HG03060 (cell line): ENCODE data around the gene RFPL3.
"Not testable (repeated sequence)": the region's sequence is repeated elsewhere in the genome, so short reads cannot be mapped to it uniquely, and the experiment has no call there.

Source experiments
- ATAC-seq: cut with Tn5 transposase; IDR thresholded peaks from one replicate; pipeline ENCODE4 v1.9.1; 2021; ENCODE audit warnings: low read depth, moderate number of reproducible peaks; ENCODE audit not compliant: unreplicated experiment

Gene RFPL3

GRCh38 chr22:32328306-32329201 is 29.1 kb upstream of the RFPL3 start:
- ATAC-seq: no peak

DNA sequence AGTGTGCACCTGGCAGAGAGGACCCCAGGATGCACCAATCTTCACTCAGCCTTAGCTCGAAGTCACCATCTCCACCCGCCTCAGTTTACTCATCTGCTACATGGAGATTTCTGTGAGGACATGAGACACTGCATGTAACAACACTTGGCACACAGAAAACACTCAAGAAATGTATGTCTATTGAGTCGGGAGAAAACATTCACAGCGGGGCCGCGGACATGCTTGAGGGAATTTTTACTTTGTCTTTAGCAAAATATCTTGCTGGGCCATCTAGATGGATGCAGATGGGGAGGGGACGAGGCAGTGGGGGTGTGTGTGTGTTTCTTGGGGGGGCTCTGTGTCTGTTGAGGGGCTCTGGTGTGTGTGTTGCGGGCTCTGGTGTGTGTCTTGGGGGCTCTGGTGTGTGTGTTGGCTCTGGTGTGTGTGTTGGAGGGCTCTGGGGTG is 28.4 kb upstream of the RFPL3 start:
- ATAC-seq: no peak

DNA sequence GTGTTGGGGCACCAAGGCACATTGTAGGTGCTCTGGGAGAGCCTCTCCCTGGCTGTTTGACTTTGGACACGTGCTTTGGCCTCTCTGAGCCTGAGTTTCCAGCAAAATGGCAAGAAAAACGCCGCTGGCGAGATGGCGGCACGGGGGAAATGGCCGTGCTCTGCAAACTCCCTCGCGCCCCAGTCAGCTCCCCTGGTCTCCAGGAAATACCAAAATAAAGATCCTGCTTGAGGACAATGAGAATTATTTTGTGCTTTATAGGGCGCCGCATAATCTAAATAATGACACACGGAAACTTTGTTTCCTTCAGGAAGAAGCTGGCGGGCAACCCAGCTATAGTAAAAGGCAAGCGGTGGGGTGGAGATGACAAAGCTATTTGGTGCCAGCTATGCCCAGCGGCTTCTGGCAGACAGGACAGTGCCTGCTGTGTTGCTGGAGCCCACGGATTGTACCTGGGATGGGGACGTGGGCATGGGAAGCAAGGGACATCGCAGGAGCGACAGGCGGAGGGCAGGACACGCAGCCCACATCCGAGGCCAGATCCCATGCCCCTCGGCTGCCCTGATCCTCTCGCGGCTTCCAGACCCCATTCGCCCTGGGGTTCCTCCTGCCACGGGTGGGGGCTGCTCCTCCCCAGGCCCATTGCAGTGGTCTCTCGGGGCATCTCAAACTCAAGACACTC is 26.3 kb upstream of the RFPL3 start:
- no peak for ATAC-seq

DNA sequence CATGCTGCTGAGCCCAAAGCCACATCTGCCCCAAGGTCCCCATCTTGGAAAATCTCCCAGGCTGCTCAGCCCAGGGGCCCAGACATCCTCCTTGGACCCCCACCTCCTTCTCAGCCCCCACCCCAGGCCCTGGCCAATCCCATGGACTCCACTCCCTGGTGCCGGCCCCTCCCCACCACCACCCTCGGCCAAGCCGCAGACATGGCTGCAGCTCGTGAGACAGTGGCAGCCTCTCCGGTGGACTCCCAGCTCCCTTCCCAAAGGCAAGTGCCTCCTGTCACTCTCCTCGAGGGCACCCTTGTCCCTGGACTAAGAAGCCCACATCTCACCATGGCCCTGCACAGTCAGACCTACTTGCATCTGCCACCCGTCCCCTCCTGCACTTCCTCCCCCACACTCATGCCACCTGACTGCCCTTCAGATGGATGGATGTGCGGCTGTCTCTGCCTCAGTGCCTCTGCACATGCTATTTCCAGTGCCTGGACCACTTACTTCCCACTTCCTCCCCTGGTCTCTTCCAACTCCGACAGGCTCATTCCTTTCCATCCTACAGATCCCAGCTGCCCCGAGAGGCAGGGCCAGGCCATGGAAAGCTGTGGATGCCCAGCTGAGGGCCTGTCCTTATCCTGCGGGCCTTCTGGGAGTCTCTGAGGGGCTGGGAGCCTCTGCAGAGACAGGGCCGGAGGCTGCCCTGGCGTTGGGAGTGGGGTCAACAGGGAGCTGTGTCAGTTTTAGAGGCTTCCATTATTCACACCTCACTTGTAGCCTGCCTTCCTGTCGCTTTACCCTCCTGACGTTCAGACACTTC is 25.5 kb upstream of the RFPL3 start:
- ATAC-seq: no peak

DNA sequence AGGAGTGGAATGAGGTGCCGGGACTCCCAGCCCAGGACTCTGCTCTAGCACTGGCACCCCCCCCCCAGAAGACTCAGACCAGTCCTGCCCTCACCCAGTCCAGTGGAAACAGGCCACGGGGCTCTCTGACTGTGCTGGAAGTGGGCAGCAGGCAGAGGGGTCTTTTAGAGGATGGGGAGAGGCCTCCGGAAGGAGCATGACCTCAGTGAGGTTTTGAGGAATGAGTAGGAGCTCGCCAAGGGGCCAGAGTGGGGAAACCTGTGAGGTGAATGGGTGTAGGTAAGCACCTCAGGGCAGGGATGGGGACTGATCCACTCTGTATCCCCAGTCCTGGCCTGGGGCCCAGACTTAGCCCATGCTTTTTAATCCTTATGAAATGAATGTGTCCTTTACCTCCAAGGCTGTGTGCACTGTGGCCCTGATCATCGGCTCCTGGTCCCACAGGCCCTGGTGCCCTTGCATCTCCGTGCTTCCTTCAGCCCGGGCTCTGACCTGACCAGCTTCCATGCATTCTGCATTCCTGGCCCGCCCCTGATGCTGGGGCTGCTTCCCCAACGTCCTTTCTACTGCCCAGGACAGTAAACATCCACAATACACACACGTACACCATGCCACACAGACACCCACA is 24.4 kb upstream of the RFPL3 start:
- no peak for ATAC-seq

GRCh38 chr22:32333769-32334659 is 23.7 kb upstream of the RFPL3 start:
- ATAC-seq: no peak

DNA sequence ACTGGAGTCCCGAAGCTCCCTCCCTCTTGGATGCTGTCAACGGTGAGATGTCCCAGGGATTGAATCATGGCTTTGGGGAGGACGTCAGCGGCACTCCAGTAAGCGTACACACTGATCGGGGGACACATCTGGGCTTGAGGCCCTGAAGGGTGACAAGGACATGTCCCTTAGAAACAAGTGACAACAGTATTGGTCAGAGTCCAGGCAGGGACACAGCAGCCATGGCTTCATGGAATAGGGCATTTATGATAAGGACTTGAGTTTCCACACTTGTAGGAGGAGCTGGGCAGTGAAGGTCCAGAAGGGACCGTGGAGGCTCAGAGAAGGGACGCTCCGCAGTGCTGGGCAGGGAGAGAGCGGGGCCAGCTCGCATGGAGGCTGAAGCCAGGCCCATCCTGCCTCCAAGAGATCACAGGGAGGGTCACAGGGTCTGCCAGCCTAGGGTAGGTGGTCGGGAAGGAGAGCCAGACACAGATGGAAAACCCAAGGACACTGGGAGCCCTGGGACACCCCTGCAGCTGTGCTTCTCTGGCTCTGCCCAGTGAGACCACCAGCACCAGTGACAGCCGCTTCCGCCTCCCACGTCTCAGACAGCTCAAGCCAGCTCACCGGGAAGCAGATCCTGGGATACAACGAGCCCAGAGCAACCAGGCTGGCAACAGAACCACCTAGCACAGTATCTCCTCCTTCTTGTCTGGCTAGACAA is 22.9 kb upstream of the RFPL3 start:
- ATAC-seq: no peak

GRCh38 chr22:32335471-32335870 is 22.2 kb upstream of the RFPL3 start:
- ATAC-seq: no peak

DNA sequence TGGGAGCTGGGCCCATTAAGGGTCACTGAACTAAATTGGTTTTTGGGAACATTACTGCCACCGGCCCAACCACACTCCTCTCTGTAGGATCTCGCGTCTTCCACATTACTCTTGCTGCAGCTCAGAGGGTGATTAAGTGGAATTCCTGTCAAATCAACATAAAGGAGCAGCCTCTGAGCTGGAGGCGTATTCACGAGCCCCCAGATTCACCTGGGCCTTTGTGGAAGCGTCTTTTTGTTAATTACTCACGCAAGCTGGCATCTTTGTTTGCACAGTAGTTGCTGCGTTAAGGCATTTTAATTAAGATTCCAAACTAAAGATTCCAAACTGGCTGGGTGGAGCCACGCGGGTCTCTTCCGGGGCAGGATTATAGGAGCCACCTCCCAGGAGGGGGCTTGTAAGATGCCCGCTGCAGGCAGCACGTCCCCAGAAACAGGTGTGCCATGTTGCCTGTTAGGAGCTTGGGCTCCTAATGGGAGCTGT is 21.5 kb upstream of the RFPL3 start:
- ATAC-seq: no peak

GRCh38 chr22:32336771-32337424 is 20.8 kb upstream of the RFPL3 start:
- ATAC-seq: no peak

DNA sequence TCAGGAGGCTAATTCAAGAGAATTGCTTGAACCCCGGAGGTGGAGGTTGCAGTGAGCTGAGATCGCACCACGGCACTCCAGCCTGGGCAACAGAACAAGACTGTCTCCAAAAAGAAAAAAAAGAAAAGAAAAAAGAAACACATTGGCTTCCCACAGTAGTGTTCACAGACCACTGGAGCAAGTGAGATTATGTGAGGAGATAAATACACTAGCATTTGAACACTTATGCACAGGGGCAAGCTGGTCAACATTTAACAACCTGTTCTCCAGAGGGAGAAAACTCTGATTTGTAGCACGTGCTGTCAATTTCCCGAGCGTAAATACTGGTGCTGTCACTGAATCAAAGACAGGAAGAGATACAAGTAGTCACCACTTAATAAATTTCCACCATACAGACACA is 20.2 kb upstream of the RFPL3 start:
- ATAC-seq: not testable (repeated sequence)

- ATAC-seq: no peak
Measured at GRCh38 chr22:32338757-32339156, 18.9 kb upstream of the RFPL3 start.

DNA sequence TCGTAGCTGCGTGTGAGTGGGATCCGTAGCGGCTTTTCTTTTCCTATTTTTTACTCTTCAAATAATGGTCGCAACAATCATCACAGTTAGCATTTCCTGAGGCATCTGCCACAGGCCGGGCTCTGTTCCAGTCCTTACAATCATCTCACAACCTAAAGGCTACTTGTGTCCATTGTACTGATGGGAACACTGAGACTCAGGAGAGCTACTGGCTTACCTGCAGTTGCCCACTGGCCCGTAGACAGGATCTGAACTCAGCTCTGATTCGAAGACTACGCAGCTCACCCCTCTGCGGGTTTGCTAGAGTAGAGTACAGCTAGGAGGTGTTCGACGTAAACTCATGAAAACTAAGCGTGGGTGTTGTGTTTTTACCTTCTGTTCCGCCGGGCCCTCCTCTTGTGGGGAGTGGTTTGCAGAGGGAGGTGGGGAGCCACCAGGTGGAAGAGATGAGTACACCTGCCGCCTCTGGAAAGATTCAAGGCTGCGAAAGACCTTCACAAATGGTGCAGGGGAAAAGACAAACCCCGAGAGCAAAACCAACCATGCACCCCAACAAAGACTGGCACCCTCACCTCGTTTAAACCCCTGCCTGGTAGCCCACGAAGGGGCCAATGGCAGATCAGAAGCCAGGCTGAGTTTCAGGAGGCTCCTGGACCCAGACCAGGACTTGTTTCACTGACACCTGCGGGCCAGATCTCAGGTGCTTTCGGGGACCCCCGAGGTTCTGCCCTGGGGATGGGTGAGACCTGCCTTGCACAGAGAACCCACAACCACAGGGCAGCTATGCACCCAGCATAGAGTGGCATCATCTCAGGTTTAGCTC is 18.3 kb upstream of the RFPL3 start:
- ATAC-seq: no peak

GRCh38 chr22:32340411-32340810 is 17.3 kb upstream of the RFPL3 start:
- ATAC-seq: no peak

DNA sequence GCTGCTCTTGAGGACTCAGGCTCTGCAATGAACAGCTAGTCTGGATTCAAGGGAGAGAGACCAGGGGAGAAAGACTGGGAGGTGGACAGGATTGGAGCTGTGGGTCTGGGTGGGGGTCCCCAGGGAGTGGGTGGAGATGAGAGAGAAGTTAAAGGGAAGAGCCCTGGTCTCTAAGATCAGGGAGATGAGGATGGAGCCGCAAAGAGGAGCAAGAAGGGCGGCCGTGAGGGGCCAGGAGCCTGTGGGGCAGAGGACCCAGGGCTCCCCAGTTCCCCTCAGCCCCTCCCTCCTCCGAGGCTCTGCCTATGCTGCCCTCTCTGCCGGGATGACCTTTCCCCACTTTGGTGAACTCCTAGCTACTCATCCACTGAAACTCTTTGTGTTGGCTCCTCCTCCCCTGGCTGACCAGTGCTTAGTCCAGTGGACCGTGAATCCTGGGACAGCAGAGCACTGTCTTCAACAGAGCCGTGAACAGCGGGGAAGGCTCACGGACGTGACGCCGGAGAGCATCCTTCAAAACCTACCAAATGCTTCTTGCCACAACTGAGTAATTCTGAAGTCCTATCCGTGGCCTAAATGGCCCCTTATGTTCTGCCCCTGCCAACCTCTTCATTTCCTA is 16.4 kb upstream of the RFPL3 start:
- no peak for ATAC-seq

DNA sequence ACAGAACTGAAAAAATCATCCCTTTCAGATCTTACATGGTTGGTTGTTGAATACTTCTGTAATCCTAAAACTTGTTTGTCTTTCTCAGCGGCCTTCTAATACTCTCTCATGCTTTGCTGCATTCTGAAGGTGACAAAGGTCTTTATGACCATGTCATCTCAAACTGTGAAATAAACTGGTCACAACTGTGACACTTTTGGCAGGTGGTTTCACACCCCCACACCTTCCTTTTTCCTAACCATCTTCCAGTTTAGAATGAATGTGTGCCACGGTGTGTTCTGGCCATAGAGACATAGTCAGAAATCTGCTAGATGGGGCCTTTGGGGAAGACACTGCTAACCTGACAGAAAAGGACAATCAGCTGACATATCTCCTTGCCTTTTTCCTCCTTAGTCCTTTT is 14.7 kb upstream of the RFPL3 start:
- ATAC-seq: no peak

GRCh38 chr22:32343941-32344340 is 13.7 kb upstream of the RFPL3 start:
- no peak for ATAC-seq
